ENCODE measurements around the gene SLC18B1.
A peak's percentile ranks its signal among the peaks of the same experiment; 100 is the strongest.

Gene SLC18B1

GRCh38 chr6:132797951-132798868 is at the start of gene SLC18B1:
Gene SLC18B1, minus strand, starts transcription at chr6:132798637. Its CDS starts 181 bp downstream, at chr6:132798456.
- Histone ChIP-seq H3K9me3 (ENCODE audit: severe bottlenecking) (no peaks in the 10 kb centered on the region), H3K27me3 (ENCODE audit: insufficient read depth, poor library complexity, severe bottlenecking) (no peaks in the 10 kb centered on the region), H3K4me3 (ENCODE audit: severe bottlenecking) (peak within 1 kb of the TSS; percentile 65), H3K27ac (ENCODE audit: poor library complexity, severe bottlenecking) (no peak within 1 kb of the TSS), H3K4me1 (ENCODE audit: insufficient read depth, poor library complexity, severe bottlenecking) (peaks cover 3% of the 10 kb centered on the region), H3K36me3 (ENCODE audit: low read depth) (peaks cover 14% of the 10 kb centered on the region)
- peak; percentile 72 for DNase-seq (ENCODE audit: low spot score)
- peak; percentile 80 for ATAC-seq (ENCODE audit: low read depth)
- TF ChIP-seq CTCF (IDR thresholded peaks at IDR 0.05; ENCODE audit: poor library complexity, severe bottlenecking), result no peak

- TF ChIP-seq CTCF (IDR thresholded peaks at IDR 0.05; ENCODE audit: poor library complexity, severe bottlenecking), result no peak
- no peak for DNase-seq (ENCODE audit: low spot score)
- no peak overlapping the region for H3K27ac ChIP-seq (ENCODE audit: poor library complexity, severe bottlenecking)
- H3K4me3 ChIP-seq (ENCODE audit: severe bottlenecking), result no peak overlapping the region
- no peaks in the 10 kb centered on the region for H3K36me3 ChIP-seq (ENCODE audit: low read depth)
- H3K4me1 ChIP-seq (ENCODE audit: insufficient read depth, poor library complexity, severe bottlenecking), result no peaks in the 10 kb centered on the region
- H3K9me3 ChIP-seq (ENCODE audit: severe bottlenecking), result no peaks in the 10 kb centered on the region
- no peaks in the 10 kb centered on the region for H3K27me3 ChIP-seq (ENCODE audit: insufficient read depth, poor library complexity, severe bottlenecking)
- ATAC-seq (ENCODE audit: low read depth), result no peak
Measured at GRCh38 chr6:132843316-132844035, 45.0 kb upstream of the SLC18B1 start.

GRCh38 chr6:132841966-132842365 is 43.5 kb upstream of the SLC18B1 start:
- Histone ChIP-seq H3K27me3 (ENCODE audit: insufficient read depth, poor library complexity, severe bottlenecking) (no peaks in the 10 kb centered on the region), H3K4me1 (ENCODE audit: insufficient read depth, poor library complexity, severe bottlenecking) (no peaks in the 10 kb centered on the region), H3K27ac (ENCODE audit: poor library complexity, severe bottlenecking) (no peak overlapping the region), H3K9me3 (ENCODE audit: severe bottlenecking) (no peaks in the 10 kb centered on the region), H3K36me3 (ENCODE audit: low read depth) (no peaks in the 10 kb centered on the region), H3K4me3 (ENCODE audit: severe bottlenecking) (no peak overlapping the region)
- ATAC-seq (ENCODE audit: low read depth) (no peak), DNase-seq (ENCODE audit: low spot score) (no peak)
- TF ChIP-seq CTCF (IDR thresholded peaks at IDR 0.05; ENCODE audit: poor library complexity, severe bottlenecking), result no peak

GRCh38 chr6:132832891-132833290 is 34.5 kb upstream of the SLC18B1 start:
- Histone ChIP-seq H3K9me3 (ENCODE audit: severe bottlenecking) (no peaks in the 10 kb centered on the region), H3K36me3 (ENCODE audit: low read depth) (no peaks in the 10 kb centered on the region), H3K27ac (ENCODE audit: poor library complexity, severe bottlenecking) (no peak overlapping the region), H3K4me3 (ENCODE audit: severe bottlenecking) (no peak overlapping the region), H3K27me3 (ENCODE audit: insufficient read depth, poor library complexity, severe bottlenecking) (no peaks in the 10 kb centered on the region), H3K4me1 (ENCODE audit: insufficient read depth, poor library complexity, severe bottlenecking) (no peaks in the 10 kb centered on the region)
- TF ChIP-seq CTCF (IDR thresholded peaks at IDR 0.05; ENCODE audit: poor library complexity, severe bottlenecking), result no peak
- no peak for DNase-seq (ENCODE audit: low spot score)
- no peak for ATAC-seq (ENCODE audit: low read depth)

Measured in RWPE2 (cell line).